Stimulated activated CD4-positive, alpha-beta T cell treated with anti-CD3 and anti-CD28 coated beads, Interleukin-15, amount 100 ng/mL, for 1 hour (primary cell): ENCODE results near the gene CLEC18B.
"Not testable (repeated sequence)": the region's sequence is repeated elsewhere in the genome, so short reads cannot be mapped to it uniquely, and the experiment has no call there.

Experiments used
- DNase-seq, 2 donors: peaks; one replicate each; pipeline ENCODE4 v3.0.0-alpha.2; 2020; ENCODE audit warnings: low read depth in 1 of 2, low spot score in 1 of 2

CLEC18B gene

GRCh38 chr16:74407362-74407705 is 13.9 kb downstream of the CLEC18B start:
- not testable (repeated sequence) for DNase-seq

DNA sequence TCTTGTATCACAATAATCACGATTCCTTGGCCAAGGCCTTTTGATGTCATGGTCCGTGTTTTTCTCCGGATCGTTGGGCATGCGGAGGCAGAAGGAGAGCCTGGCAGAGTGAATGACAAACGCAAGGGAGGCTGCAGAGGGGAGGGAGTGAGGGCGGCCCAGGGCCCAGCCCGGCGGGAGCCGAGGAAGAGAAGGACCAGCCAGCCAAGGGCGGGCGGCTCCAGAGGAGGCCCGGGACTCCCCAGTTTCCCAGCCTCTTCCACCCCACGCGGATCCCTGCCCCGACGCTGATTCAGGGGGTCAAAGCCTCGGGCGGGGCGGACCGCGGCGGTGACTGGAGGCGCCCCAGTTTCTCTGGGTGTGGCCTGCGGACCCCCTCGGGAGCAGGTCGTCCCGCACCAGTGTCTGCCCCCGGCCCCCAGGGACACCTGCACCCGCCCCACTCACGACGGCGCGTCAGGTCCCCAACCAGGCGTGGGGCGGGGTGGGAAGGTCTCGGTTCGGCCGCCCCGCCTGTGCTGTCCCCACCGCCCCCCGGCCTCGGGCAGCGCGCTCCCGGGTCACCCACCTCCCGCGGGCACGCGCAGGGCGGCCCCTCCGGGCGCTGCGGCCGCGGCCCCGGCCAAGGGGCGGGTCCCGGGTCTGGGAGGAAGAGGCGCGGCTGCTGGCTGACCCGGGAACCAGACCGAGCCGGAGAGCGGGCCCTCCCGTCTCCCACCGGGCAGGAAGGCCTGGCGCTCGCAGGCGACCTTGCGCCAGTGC is 14.5 kb downstream of the CLEC18B start:
- not testable (repeated sequence) for DNase-seq

GRCh38 chr16:74404148-74404933 is 16.9 kb downstream of the CLEC18B start:
- not testable (repeated sequence) for DNase-seq

DNA sequence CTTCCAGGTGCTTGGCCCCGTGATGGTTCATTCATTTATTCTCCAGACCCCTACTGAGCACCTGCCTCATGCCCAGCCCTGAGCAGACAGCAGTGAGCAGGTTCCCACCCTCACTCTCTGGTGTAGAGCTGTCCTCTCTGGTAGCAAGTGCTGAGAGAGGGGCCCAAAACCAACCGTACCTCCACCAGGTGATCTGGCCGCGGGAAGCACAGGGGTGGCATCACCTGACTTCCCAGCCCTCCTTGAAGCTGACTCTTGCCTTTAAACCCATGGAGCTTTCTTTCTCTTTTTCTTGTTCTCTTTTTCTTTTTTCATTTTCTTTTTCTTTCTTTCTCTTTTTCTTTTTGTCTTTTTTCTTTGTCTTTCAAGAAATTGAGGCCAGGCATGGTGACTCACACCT is 21.0 kb downstream of the CLEC18B start:
- not testable (repeated sequence) for DNase-seq

DNA sequence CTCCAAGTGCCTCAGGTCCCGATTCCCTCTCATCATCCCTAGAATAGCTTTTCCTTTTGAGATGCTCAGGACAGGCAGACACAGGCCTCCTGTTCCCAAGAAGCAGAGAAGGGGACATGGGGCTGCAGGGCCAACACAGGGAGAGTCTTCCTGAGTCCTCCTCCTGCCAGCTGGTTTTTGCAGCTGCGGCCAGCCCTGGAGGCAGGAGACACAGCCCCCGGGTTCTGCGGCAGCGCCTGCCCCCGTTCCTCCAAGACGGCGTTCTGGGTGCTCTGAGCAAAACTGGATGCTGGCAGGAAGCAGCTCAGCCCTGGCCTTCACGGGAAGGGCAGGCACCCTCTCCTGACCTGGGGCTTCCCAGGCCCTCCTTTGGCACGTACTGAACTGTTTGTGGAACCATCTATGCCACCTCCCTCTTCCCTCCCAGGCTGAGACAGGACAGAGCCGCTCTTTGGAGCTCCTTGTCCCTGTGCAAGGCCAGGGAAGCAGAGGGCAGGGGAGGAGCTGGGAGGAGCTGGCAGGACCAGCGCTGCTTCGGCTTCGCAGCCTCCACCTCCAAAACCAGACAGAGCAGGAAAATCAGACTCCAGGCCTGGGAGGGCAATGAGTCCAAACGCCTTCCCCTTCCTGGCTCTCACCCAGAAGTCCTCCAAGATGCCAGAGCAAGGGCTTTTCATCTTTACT is 22.9 kb downstream of the CLEC18B start:
- DNase-seq, result not testable (repeated sequence)

DNA sequence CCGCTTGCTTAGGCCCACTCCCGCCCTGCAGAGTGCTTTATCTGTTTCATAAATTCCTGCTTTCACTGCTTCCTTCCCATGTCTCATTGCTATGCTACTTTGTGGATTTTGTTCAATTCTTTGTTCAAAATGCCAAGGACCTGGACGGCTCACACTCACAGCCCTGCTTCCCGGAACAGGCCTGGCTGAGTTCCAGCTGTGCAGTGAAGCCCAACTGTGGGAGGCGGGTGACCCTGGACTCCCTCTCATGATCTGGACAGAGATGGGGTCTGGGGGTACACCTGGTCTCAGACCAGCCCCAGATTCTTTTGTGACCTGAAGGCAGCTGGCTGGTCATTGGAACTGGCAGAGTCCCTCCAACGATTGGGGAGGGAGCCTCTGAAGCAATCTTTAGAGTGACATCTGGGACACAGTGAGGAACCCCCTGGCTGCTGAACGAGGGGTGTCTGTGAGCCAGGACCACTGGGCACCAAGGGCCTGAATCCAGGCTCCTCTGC is 24.7 kb downstream of the CLEC18B start:
- not testable (repeated sequence) for DNase-seq

DNA sequence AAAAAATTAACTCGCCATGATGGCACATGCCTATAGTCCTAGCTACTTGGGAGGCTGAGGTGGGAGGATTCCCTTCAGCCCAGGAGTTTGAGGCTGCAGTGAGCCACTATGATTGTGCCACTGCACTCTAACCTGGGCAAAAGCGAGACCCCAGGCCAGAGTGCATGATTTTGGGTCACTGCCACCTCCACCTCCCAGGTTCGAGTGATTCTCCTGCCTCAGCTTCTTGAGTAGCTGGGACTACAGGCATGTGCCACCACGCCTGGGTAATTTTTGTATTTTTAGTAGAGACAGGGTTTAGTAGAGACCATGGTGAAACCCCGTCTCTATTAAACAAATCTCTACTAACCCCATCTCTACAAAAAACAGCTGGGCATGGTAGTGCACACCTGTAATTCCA is 26.7 kb downstream of the CLEC18B start:
- DNase-seq, result not testable (repeated sequence)

DNA sequence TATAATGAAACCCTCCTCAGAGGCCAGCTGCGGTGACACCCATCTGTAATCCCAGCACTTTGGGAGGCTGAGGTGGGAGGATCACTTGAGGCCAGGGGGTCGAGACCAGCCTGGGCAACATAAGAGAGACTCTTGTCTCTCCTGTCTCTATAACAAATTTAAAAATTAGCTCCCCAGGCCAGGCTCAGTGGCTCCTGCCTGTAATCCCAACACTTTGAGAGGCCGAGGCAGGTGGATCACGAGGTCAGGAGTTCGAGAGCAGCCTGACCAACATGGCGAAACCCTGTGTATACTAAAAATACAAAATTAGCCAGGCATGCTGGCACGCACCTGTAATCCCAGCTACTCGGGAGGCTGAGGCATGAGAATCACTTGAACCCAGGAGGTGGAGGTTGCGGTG is 27.1 kb downstream of the CLEC18B start:
- not testable (repeated sequence) for DNase-seq

DNA sequence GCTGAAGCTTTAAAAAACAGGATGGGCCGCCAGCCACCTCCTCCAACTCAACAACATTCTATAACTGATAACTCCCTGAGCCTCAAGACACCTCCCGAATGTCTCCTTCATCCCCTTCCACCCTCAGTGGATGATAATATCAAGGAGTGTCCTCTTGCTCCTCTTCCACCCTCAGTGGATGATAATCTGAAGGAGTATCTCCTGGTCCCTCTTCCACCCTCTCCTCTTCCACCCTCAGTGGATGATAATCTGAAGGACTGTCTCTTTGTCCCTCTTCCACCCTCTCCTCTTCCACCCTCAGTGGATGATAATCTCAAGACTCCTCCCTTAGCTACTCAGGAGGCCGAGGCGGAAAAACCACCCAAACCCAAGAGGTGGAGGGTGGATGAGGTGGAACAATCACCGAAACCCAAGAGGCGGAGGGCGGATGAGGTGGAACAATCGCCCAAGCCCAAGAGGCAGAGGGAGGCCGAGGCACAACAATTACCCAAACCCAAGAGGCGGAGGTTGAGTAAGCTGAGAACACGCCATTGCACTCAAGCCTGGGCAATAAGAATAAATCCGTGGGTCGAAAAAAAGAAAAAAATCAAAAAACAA is 29.7 kb downstream of the CLEC18B start:
- DNase-seq, result not testable (repeated sequence)

DNA sequence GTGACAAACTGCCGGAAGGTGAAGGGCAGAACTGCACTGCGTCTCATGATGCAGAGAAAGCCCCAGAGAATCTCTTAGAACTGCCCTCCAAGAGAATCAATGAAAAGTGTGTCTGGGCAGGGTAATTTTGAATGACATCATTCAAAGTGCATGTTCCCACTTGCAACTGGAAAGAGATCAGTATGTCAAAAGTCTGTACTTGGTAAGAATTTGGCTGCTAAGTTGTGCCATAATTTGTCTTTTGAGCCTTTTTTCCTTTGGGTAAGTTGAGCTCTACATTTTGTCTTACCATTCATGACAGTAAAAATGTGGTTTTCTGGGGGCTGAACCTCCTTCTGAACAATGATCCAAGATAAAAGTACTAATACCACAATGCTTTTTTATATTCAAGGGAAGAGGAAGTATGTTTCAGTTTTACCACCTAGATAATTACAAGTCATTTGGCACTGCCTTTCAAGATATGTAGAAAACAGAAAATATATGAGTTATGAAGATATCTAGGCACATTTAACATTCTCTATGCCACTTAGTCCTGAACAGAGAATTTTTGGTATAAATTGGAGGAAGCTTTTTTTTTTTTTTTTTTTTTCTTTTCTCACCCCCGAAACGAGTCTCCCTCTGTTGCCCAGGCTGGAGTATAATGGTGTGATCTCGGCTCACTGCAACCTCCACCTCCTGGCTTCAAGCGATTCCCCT is 38.8 kb downstream of the CLEC18B start:
- not testable (repeated sequence) for DNase-seq

- DNase-seq, result not testable (repeated sequence)
Observed at GRCh38 chr16:74373847-74374184, 47.5 kb downstream of the CLEC18B start.

DNA sequence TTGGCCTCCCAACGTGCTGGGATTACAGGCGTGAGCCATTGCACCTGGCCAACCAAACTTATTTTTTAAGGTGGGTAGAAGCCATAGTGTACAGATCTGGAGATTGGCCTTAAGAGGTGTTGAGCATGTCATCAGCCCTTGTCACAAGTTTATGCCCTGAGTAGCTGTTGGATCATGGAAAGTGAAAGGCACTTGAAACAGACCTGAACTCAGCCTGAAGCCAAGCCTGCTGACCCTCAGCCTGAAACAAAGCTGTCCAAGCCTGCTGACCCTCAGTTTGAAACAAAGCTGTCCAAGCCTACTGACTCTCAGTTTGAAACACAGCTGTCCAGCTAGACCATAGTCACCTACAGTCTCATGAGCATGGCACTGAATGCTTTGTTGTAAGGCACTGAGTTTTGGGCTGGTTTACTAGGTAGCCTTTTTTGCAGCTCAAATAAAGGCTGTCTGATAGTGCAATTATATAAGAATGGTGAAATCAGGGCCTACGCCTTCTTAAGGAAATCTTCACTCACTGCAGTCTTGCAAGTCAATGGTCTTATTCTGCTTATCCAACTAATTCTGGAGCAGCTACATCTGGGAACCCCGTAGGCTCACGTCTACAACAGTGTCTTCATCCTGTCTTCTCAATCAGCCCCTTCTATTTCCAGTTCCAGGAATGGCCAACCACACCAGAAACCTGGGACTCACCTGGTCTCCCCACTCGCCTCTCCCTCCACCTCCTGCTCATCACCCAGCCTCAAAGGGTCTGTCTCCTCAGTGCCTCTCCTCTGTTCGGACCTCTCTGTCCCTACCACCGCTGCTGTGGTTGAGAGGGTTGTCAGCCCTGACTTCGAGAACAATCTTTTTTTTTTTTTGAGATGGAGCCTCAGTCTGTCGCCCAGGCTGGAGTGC is 48.1 kb downstream of the CLEC18B start:
- DNase-seq, result no peak

GRCh38 chr16:74372369-74372768 is 48.9 kb downstream of the CLEC18B start:
- DNase-seq, result no peak

GRCh38 chr16:74370338-74371135 is 50.7 kb downstream of the CLEC18B start:
- DNase-seq, result not testable (repeated sequence)

DNA sequence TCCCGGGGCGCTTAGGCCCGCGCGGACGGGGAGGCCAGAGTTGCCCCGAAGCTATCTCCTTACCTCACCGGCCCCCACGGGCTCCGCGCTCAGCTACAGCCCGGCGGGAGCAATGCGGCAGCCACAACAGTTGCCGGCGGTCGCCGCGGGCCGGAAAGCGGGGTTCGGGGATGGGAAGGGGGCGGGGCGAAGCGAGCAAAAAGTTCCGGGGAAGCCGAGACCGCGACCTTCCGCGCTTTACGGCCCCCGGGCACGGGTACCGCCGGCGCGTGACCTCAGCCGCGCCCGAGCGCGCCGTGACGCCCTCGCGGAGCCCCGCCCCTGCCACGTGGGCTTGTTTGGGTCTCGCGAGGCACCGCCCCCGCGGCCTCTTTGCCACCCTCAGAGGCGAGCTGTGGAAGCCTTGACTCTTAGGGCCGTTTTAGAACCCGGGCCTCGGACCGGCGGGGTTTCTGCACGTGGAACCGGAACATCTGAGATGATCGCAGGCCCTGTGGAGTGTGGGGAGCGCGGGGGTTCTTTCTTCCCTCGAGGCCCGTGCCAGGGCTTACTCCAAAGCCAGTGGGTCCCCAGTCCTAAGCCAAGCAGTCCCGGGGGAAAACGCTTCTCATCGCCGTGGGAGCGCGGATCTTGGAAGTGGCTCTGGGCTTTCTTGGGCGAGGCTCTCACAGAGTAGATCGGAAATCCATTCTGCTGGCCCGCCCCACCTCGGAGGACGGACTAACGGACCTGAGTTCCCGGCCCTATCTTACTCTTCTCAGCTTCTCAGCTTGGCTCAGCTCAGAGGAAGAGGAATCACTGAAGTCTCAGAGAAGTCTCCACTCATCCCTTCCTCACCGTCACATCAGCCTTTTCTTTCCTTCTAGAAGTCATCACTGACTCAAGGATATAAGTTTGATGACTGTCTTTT is 53.0 kb downstream of the CLEC18B start:
- DNase-seq, result peak; percentile 98 to 99

DNA sequence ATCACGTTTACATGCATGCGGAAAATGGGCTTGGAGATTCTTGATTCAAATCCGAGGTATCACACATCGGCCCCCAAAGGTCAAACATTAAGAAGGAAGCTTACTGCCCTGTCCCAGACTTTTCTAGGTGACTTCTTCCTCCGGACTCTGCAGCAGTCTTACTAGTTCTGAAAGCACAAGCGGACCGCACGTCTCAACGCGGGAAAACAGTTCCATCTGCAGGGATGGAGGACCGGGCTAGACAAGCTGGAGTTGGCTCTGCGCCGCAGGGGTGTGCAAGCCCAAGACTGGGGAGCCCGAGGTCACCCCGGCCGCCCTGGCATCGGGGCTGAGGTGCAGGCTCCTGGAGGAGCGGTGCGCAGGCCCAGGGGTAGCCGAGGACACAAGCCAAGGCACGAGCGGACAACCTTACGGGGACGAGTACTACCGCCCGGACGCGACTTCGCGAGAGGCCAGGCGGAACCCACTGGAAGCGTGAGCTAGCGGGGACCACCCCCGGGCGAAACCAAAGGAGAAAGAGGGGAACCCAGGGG is 53.7 kb downstream of the CLEC18B start:
- peak; percentile 14 to 17 for DNase-seq
